ENCODE measurements around the gene S100B.
A peak's percentile ranks its signal among the peaks of the same experiment; 100 is the strongest.
"Not testable (repeated sequence)": the region's sequence is repeated elsewhere in the genome, so short reads cannot be mapped to it uniquely, and the experiment has no call there.

The S100B gene

DNA sequence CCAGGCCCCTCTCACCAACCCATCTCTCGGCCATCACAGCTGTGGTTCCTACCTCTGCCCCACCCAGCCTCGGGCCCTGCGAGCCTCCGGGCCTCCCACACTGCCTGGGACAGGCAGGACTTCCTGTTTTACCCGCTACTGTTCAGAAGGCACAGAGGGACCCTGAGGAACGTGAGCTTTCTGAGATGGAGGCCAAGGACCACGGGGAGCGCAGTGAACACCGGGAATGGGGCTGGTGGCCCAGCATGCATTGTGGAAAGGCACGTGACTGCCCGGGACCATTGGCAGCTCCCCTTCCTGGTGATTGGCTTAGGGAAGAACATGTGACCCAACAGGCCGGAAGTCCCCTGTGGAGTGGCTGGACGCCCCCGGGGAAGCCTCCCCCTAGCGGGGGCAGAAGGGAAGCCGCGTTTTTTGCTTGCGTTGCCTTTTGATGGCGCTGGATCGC lies 7.0 kb downstream of the S100B start:
- DNase-seq (ENCODE audit: low spot score): peak; percentile 26
- in situ Hi-C loops (cut with MboI; ENCODE audit: low sequenced_read_pairs, unreplicated experiment): no loop called here
- TF ChIP-seq CTCF (IDR thresholded peaks at IDR 0.05; ENCODE audit: borderline replicate concordance, control extremely low read depth, extremely low read depth, insufficient read depth, missing control alignments): no peak

GRCh38 chr21:46597031-46597430 lies 7.9 kb downstream of the S100B start:
- in situ Hi-C loops (cut with MboI; ENCODE audit: low sequenced_read_pairs, unreplicated experiment): no loop called here
- no peak for TF ChIP-seq CTCF (IDR thresholded peaks at IDR 0.05; ENCODE audit: borderline replicate concordance, control extremely low read depth, extremely low read depth, insufficient read depth, missing control alignments)
- peak; percentile 23 for DNase-seq (ENCODE audit: low spot score)

GRCh38 chr21:46596201-46596600 lies 8.7 kb downstream of the S100B start:
- no peak for TF ChIP-seq CTCF (IDR thresholded peaks at IDR 0.05; ENCODE audit: borderline replicate concordance, control extremely low read depth, extremely low read depth, insufficient read depth, missing control alignments)
- in situ Hi-C loops (cut with MboI; ENCODE audit: low sequenced_read_pairs, unreplicated experiment): no loop called here
- DNase-seq (ENCODE audit: low spot score): peak; percentile 17

GRCh38 chr21:46594276-46594675 lies 10.6 kb downstream of the S100B start:
- no peak for TF ChIP-seq CTCF (IDR thresholded peaks at IDR 0.05; ENCODE audit: borderline replicate concordance, control extremely low read depth, extremely low read depth, insufficient read depth, missing control alignments)
- in situ Hi-C loops (cut with MboI; ENCODE audit: low sequenced_read_pairs, unreplicated experiment): no loop called here
- DNase-seq (ENCODE audit: low spot score): no peak

GRCh38 chr21:46585191-46585953 lies 19.5 kb downstream of the S100B start:
- in situ Hi-C loops (cut with MboI; ENCODE audit: low sequenced_read_pairs, unreplicated experiment): no loop called here
- TF ChIP-seq CTCF (IDR thresholded peaks at IDR 0.05; ENCODE audit: borderline replicate concordance, control extremely low read depth, extremely low read depth, insufficient read depth, missing control alignments): no peak
- no peak for DNase-seq (ENCODE audit: low spot score)

DNA sequence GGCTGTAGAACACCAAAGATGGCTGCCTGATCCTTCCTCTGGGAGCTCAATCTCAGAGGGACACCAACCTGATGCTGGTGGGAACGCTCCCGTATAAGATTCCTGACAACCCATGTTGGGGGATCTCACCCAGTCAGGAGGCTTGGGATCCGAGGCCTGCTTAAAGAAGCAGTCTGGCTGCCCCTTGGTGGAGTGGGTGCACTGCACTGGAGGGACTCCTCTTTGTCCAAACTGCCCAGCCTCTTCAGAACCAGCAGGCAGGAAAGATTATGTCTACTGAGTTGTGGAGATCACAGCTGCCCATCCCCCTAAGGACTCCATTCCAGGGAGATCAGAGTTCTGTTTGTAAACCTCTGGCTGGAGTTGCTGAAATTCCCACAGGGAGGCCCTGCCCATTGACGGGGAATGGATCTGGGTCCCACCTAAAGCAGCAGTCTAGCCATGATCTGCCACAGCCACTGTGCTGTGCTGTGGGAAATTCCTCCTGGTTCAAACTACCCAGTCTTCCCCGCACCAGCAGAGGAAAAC lies 23.0 kb downstream of the S100B start:
- no peak for TF ChIP-seq CTCF (IDR thresholded peaks at IDR 0.05; ENCODE audit: borderline replicate concordance, control extremely low read depth, extremely low read depth, insufficient read depth, missing control alignments)
- in situ Hi-C loops (cut with MboI; ENCODE audit: low sequenced_read_pairs, unreplicated experiment): no loop called here
- DNase-seq (ENCODE audit: low spot score): no peak

GRCh38 chr21:46579394-46579793 lies 25.5 kb downstream of the S100B start:
- in situ Hi-C loops (cut with MboI; ENCODE audit: low sequenced_read_pairs, unreplicated experiment); DNase-seq (ENCODE audit: low spot score): not testable (repeated sequence)

- DNase-seq (ENCODE audit: low spot score); in situ Hi-C loops (cut with MboI; ENCODE audit: low sequenced_read_pairs, unreplicated experiment): not testable (repeated sequence)
Measured at GRCh38 chr21:46577786-46578185, 27.1 kb downstream of the S100B start.

Data from GM13976 (cell line).